GM23248 (cell line): Measurements from ENCODE around the gene PRRT4.

ENCODE experiments used
- EZH2 ChIP-seq: fragments of 200-600 bp; sonication (generic); IDR thresholded peaks from 2 replicates; pipeline ENCODE4 v1.6.1; 2018; ENCODE audit warnings: antibody characterized with exemption, mild to moderate bottlenecking; ENCODE audit not compliant: insufficient read depth, poor library complexity, severe bottlenecking
- EZH2phosphoT487 ChIP-seq: fragments of 200-600 bp; sonication (generic); IDR thresholded peaks from 2 replicates; pipeline ENCODE4 v1.6.1; 2018; ENCODE audit warnings: antibody characterized with exemption, moderate library complexity, mild to moderate bottlenecking, low read depth; ENCODE audit not compliant: insufficient read depth

DNA sequence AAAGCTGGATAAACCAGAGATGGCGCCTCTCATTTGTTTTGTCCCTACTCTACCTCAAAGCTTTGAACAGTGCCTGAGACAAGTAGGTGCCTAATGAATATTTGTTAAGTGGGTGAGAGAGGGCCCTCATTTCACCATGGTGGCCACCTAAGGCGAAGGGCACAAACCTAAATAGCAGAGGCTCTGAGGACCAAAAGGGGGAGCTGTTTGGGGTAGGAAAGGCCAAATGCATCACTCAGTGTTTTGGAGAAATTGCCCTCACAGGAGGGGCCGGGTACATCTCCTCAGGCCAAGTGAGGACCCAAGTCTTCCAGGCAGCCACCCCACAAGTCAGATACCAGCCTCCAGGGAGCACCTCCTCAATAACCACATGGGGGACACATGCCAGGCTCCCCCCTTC is 34.3 kb upstream of the PRRT4 start:
- TF ChIP-seq EZH2 (no peak), EZH2phosphoT487 (no peak)
